8988T (cell line): Measurements from ENCODE around the gene ITM2C.

Source experiments
- DNase-seq: peaks from one replicate; pipeline ENCODE4 v3.0.0; 2011

Gene ITM2C

DNA sequence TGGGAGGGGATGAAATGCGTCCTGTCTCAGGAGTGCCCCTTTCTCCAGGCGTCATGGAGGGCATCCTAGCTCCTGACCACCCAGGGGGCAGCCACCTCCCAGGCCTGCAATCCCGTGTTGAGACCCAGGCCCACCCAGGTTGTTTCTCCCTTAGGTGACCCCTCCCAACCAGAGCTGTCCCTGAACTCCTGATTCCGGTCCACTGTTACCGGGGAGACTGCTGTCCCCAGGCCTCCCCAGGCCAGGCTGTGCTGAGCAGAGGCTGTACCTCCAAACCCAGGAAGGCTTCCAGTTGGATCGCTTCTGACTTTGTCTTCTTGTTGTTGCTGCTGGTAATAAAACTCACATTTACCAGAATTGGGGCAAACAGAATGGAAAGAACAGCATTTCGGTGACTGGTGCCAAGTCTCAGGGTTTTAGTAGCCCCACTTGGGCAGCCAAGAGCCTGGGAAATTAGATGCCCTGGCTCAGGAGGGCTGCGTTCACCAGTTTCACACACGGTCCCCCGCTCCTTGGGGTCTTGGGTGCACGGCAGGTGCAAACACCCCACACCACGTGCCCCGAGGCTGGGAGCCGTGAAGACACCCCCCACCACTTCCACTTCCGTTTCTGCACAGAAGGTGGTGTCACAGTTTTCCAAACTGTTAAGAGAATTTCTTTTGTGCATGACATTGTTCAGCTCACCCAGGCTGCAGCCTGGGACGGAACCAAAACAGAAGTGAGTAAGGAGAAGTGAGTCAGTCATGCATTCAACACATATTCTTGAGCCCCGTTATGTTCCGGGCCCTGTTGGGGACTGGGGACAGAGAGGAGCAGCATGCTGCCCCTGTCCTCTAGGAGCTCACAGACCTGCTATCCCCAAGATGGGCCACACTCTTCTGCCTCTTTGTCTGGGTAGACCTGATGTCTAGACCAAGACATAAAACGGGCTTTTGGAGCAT lies 29.4 kb downstream of the ITM2C start:
- no peak for DNase-seq

GRCh38 chr2:230895536-230896345 lies 31.0 kb downstream of the ITM2C start:
- no peak for DNase-seq

- no peak for DNase-seq
Observed at GRCh38 chr2:230896346-230897115, 31.8 kb downstream of the ITM2C start.

DNA sequence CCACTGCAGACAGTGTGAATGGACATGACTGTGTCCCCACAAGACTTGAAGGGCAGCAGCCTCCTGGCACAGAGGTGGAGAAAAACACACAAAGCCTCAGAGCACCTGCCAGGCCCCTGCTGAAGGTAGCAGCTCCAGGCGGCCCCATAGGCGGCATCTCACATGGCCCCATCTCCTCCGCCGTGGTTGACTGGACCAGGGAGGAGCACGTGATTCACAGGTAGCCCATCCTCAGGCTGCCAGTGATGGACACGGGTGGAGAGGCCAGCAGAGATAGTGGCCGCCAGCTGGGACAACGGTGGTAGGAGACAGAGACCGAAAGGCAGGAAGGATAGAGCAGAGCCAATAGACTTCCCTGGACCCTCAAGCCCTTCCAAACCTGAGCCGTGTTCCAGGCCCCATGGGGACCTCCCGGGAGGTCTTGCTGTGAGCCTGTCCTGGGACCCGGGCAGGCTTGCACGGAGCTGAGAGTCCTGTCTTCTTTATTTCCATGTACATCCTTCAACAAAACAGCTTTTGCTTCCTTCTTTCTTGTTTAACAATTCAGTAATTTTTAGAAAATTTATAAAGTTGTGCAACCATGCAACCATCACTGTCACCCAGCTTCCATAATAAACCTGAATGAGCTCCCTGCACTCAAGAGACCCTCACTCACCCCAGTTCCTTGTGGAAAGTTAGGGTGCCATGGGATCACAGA lies 33.4 kb downstream of the ITM2C start:
- DNase-seq: no peak

DNA sequence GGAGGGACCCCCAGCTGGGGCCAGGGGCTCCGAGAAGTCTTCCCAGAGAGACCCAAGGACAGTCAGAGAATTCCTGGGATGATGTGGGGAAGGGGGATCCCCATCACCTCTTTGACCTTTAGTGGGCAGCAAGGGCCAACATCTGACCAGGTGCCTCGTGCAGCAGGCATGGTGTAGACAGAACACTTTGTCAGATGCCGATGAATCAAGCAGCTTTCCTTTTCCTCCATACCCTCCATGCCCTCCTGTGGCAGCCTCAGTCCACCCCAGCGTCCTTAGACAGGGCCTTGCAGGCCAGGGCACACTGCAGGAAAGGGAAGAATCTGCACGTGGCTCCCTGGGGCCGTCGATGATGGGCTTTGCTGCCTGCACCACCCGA lies 34.0 kb downstream of the ITM2C start:
- no peak for DNase-seq

- DNase-seq: no peak
Observed at GRCh38 chr2:230899287-230899686, 34.5 kb downstream of the ITM2C start.

- DNase-seq: no peak
Observed at GRCh38 chr2:230899786-230900185, 35.0 kb downstream of the ITM2C start.

GRCh38 chr2:230900336-230900995 lies 35.7 kb downstream of the ITM2C start:
- DNase-seq: no peak

DNA sequence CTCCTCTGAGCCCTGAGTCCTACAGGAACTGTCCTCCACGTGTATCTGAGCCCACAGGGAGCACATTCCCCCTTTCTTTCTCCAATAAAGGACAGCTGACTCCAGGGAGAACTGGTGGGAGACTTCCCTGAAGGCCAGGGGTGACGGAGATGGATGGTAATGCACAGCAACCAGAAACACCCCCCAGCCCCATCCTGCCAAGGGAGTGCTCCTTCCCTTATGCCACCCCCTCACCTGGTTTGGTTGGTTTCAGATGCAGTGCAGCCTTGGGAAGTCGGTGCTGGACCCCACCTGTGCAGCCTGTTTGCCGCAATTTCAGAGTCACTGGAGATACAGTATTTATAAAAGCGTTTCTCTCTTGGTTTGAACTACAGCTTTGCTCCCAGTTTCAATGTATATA lies 36.3 kb downstream of the ITM2C start:
- no peak for DNase-seq

DNA sequence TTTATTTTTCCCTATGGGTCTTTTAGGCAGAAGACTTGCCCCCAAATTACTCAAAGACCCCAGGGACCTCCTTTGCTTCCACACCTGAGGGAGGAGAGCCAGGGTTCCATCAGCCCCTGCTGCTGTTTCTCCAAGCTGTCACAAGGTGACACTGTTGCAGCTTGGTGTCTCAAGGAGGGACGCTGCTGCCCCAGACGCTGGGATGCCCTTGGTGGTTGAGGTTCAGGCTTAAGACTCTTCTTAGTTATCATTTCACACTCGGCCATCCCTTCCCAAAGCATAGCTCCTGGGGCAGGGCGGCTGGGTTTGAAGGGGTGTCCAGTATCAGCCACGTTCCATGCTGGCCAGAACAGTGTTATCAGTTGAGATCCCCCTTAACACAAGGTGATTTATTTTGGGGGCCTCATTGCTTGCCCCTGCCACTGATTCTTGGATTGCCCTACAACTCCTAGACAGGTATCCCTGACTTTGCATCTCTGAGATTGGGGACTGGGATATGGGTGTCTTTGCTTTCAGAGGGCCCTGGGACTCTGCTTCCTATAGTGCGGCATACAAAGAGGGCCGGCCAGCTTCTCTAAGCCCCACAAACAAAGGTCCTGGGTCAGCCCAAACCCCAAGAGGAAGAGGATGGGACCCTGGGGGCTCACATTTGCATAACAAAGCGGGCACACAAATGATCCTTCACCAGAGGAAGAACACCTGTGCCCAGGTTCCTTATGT lies 37.6 kb downstream of the ITM2C start:
- peak; percentile 66 for DNase-seq

DNA sequence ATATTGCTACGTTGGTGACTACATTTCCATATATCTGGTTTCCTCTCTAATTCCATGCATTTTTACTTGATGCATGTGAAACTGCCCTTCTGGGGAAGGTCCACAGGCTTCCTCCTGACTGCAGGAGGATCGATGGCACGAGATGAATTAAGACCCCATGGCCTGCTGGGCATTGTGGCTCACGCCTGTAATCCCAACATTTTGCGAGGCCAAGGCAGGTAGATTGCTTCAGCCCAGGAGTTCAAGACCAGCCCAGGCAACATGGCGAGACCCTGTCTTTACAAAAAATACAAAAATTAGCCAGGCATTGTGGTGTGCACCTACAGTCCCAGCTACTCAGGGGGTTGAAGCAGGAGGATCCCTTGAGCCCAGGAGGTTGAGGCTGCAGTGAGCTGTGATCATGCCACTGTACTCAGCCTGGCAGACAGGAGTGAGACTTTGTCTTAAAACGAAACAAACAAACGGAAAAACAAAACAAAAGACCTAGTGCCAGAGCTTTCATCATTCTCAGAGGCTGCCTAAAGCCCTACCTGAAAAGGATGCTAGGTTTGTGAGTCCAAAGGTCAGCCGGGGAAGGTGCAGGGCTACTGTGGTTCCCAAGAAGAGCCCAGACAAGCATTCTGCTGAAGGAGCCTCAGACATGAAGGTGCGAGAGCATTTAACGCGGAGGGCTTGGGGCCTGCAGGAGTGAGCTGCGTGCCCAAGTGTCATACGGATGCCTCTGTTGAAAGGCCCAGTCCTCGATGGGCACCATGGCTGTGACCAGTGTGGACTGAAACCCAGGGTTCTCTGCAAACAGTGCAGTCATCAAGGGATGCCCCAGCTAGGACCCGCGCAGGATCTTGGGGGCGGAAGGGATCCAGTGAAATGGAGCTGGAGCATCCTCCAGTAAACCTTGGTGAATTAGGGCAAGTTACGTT lies 38.7 kb downstream of the ITM2C start:
- no peak for DNase-seq

DNA sequence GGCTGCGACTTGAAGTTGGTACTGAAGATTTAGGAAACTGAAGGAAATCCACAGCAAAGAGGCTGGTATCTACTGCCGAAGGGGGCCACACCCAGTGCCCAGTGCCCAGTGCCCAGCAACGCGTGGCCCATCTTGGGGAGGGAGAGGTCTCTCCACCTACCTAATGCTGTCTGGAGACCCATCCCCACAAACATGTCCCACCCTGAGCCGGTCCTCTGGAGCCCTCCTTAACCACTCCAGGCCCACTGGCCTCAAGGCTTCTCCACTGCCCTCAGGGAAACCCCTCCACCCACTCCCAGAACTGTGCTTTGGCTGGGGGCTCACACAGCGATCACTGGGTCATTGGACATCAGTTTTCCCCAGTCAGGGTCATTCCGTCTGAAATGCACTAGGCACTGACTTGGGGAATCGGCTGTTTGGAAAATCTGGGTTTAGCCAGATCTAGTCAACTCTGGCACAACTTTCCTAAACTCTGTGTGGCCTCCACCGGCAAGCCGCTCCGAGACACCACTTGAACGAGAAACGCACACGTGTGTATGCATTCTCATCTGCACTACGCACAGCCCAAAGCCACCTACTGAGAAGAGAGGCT lies 40.2 kb downstream of the ITM2C start:
- DNase-seq: no peak

DNA sequence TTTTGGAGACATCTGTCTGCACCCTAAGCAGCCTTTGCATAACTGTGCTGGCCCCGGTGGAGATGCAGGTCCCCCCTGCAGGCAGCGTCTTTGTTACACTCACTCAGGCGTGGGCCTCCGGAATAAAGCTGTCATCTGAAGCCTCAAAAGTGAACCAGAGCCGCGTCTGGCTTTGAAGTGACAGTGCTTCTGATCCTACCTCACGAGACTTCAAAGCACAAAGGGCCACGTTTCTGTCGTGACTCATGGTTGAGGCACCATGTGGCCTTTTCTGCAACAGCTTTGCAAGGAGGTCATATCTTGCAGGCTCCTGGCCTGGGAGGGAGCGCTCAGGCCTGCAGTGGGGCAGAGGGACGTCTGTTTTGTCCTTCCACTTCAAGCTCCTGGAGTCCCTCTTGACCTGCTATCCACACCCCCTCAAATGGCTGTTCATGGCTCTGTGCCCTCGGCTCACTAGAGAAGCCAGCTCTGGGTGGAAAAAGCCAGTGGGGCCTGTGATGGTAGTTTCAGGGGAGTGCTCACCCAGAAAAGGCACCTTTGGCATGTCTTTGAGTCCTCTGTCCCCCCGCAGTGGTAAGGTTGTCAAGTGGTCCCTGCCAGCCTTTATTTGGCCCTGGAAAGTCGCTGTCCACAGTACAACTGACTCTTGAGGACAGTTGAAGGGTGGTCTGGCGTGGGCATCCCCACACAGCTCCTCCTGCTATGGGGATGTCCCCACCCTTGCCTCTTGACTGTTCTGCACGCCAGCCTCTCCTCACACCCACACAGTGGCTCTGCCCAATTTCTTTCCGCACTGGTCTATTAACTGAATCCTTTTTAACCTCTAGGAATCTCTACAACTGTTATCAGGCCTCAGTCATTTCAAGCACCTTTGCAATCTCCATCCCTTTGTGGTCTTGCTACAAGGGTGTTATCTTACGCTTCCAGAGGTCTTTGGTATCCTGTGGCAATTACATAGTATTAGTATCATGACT lies 41.0 kb downstream of the ITM2C start:
- no peak for DNase-seq

DNA sequence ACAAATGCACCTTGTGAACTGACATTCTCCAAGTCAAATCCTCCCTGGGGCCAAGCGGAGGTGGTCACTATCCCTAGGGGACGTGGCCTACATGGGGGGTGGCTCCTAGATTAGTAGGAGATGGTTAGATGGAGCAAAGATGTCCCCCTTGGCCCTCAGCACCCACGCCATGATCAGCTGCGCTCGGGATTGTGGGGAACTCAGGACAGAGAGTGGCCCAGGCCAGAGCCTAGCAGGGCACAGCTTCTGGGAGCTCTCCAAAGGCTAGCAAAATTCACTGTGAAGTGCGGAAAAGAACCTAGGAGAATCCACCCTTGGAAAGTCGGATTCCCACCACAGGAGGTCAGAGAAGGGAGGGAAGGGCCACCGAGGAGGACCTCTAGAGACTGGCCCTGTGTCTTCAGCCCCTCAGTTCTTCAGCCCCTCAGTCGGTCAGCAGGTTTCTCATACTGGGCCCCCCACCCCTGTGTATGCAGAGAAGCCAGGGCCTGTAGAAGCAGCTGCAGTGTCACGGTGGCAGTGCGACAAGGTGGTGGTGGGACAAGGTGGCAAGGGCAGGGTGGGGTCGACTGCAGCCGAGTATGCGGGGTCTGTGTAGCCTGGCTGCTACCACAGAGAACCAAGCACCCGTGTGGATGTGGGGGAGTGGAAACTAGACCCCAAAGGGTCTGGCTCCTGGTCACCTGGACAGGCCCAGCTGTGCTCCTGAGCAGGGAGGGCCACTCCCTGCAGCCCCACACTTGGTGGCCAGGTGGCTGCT lies 41.9 kb downstream of the ITM2C start:
- no peak for DNase-seq

DNA sequence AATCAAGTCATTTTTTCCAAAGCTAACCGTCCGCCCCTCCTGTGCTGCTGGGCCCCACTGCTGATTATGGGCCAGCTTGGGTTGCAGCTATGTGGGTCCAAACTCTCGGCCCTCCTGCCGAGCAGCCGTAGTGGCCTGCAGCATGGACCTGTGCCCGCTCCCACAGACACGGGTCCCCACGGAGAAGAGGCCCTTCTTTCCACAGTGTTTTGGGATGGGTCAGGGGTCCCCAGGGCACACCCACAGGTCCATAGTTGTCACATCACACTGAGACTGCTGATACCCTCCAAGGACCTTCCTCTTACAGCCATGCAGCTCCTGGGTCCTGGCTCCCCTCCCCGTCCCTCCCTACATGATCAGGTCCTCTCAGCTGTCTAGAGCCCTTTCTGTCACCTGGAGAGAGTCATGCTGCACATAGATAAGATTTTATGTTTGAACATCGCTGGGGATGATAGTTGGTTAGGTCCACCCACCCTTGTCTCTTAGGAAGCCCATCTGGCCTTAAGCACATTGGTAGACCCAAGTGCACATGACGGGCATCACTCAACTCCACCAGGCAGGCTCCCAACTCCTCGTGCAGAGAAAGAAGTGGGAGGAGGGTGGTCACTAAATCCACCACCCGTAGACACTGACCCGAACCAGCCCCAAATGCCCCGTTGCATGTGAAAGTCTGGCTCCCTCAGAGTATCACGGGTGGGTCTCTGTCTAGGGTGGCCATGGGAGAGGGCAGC lies 42.8 kb downstream of the ITM2C start:
- DNase-seq: no peak

DNA sequence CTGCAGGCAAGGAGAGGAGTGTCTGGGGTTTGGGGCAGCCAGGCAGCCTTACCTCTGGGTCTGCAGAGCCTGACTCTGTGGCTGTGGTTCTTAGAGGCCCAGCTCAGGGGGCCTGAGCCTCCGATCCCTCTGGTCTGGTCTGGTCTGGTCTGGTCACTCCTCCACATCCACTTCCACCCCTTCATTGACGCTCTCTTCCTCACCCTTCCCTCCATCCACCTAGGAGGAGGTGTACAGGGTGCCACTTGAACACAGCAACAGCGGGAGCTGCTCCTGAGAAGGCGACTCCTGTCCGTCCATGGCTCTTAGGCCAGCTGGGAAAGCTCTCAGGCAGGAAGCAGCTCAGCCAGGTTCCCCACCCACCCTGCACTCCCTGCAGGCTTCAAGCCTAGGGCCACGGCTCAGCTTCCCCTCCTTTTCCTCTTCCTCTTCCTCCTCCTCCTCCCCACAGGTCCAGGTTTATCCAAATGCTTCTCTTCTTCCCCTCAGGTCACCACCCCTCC lies 43.4 kb downstream of the ITM2C start:
- no peak for DNase-seq
